Hematopoietic multipotent progenitor cell treated with erythropoietin and hydrocortisone succinate and interleukin-3 and kit ligand, for 15 days (in vitro differentiated cells): ENCODE results near the gene NFE2L1.

ENCODE experiments used
- DNase-seq: peaks from one replicate; pipeline ENCODE4 v3.0.0-alpha.2; 2015; ENCODE audit warnings: low spot score

The NFE2L1 gene

DNA sequence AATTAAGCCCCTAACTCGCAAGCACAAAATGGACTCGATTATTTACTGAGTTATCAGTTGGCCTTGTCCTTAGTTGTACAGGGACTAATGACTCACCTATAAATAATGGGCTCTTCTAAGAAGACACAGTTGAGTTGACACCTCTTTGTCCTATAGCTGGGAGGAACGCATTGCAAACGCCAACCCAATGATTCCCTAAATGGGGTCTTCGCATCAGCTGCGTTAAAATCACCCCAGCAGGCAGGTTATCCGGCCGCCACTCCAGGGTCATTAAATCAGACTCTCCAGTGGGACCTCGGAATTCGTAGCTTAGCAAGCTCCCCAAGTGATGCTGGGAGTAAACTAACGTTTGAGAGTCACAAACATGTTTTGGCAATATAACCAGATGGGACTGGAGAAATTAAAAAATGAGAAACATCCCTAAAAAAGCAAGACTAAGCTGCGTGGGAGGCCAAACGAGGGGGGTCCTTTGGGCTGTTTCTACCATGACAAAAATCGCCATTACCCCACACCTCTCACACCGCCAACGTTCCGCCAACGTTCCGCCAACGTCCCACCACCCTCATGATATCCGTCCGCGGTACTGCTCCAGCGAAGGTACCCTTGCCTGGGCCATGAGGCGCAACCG, 932 bp upstream of the NFE2L1 start:
- DNase-seq = peak; percentile 22

DNA sequence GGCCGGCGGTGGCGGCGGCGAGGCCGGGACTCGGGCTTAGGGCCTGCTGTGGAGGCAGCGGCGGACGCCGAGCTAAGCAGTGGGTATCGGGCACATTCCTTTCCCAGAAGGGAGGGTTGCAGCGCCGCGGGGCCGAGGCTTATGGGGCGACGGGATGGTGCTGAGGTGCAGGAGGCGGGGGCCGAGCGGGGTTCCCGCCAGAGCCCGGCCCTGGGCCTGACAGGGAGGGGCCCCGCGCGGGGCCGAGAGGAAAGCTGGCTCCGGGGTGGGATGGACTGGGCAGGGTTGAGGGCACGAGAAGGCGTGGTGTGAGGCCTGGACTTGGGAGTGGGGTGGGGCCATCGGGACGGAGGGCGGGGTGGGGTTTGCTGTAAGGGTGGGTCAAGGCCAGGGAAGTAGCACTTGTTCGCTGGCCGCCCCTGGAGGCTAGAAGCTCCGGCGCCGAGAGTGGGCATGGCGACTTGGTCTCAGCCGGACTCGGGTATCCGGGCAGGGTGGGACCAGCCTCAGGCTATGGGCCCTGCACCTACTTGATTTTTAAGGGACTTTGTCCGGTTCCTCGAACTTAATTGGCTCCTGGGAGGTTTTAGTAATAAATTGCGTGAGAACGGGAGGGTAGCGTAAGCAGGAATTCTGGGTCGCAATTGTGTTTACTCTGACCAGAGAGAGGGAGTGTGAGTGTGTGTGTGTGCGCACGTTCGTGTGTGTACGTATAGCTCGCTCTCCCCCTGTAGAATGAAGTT, 396 bp downstream of the NFE2L1 start:
- DNase-seq = peak; percentile 59

- no peak for DNase-seq
Measured at GRCh38 chr17:48051283-48051682, 3.1 kb downstream of the NFE2L1 start.

GRCh38 chr17:48051706-48052486, 3.7 kb downstream of the NFE2L1 start:
- DNase-seq = peak; percentile 32

DNA sequence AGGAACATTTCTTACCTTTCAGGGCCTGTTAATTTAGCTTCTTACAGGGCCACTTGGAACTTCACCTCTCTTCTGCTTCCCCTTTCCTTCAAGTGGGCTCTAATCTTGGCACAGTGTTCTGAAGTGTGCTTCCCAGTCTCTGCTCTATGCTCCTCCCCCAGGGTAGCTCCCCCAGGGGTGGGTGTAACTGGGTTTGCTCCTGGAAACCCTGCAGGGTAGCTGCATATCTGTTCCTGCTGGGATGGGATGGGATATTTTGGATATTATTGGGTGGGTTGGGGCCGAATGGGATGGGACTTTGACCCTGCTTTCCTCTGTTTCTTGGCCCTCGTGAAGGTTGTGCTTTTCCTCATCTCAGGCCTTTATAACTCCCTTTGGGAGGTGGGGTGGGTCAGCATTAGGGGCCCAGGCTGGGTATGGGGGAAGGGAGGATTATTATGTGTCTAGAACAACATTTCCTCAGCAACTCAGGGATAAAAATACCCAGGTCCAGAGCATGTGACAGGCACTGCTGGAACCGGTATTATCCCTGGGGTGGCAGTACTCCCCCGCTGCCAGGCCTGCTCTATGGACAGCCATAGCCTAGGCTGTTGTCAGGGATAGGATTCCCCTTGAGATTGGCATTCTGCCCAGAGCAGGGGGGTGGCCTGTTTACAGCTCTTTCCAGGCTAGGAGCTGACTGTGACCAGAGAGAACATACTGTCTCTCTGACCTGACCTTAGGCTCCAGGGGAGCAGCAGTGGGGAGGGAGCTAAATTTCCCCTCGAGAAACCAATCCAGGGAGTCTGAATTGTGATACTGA, 5.0 kb downstream of the NFE2L1 start:
- DNase-seq = no peak

- DNase-seq = no peak
Measured at GRCh38 chr17:48053758-48054237, 5.6 kb downstream of the NFE2L1 start.

- DNase-seq = no peak
Measured at GRCh38 chr17:48054238-48055185, 6.4 kb downstream of the NFE2L1 start.

DNA sequence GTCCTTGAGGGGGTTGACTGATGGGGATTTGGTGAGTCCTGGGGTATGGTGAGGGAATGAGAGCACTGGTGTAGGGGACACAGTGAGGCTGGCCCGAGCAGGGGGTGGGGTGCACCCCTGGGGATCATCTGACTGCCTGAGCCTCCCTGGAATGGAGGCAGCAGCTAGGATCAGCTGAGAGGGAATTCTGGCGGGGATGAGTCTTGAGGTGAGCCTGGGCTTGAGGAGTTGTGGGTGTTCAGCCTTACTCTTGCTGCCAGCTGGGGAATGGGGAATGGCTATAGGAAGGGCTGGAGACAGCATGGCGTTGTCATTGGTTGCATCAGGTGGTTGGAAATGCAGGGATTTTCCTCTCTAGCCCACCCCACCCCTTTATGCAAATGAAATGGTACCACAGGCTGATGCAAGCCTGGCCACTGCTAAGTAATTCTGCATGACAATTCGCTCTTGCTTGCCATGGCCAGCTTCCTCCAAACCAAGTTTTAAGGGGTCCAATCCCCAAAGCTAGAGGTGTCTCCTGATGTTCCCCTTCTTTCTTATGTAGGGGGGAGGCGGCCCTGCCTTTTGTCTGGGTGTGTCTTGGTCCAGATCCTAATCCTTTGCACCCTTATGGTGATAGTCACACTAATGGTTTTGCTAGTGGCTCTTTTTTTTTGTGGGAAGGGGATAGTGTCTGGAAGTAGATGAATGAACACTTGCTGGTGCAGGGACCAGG, 7.5 kb downstream of the NFE2L1 start:
- peak; percentile 29 for DNase-seq

- no peak for DNase-seq
Measured at GRCh38 chr17:48056246-48056745, 8.1 kb downstream of the NFE2L1 start.

GRCh38 chr17:48056879-48057278, 8.7 kb downstream of the NFE2L1 start:
- DNase-seq = no peak

DNA sequence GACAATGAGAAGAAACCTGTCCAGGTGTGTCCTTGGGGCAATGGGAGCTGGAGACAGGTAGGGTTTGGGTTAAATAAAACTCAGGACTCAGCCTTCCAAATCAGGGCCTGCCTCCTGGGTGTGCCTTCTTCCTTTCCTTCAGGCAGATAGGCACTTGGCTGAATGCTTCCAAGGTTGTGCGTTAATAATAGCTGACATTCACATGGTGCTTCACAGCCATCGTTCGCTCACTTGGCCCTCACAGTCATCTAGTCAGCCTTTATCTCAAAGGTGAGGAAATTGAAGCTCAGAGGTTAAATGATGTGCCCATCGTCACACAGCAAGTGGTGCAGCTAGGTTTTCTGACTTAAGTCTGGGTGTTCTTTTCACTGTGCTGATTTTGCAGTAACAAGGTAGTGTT, 9.5 kb downstream of the NFE2L1 start:
- no peak for DNase-seq

- DNase-seq = no peak
Measured at GRCh38 chr17:48058393-48059124, 10.4 kb downstream of the NFE2L1 start.

- DNase-seq = no peak
Measured at GRCh38 chr17:48059125-48059668, 11.0 kb downstream of the NFE2L1 start.

DNA sequence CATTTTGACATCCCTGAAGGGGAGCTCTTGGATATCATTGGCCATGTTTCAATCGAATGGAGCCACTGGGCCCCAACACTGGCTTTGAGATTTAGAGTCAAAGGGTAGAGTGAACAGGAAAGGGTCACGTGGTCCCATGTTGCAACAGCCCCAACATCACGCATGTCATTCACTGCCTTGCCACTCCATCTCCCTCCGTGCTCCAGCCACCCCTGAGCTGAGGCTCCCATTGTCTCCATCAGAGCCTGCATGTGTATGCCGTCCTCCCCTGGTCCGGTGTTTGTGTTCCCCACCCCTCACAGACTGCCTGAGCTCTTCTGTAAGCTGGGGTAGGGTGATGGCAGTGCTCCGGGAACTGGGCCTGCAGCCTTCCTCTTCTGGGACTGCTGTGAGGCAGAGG, 12.1 kb downstream of the NFE2L1 start:
- no peak for DNase-seq

GRCh38 chr17:48062273-48062672, 14.1 kb downstream of the NFE2L1 start:
- DNase-seq = no peak

- no peak for DNase-seq
Measured at GRCh38 chr17:48064638-48065037, 16.5 kb downstream of the NFE2L1 start.

DNA sequence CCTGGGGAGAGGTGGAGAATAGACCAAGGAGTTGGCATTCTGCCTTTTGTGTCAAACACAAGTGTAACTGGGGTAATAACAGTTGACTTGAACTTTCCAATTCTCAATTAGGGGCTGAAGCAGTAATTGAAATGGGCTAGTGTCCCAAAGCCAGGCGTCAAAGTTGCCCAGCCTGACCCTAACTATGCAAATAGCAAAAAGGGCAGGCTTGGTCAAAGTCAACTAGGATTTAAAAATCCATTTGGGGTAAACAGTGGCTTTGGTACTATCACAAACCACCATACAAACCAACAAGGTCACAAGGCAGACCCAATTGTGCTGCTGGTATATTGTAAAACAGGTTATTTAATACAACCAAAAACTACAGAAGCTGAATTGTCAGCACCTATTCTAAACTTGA, 18.0 kb downstream of the NFE2L1 start:
- DNase-seq = no peak

DNA sequence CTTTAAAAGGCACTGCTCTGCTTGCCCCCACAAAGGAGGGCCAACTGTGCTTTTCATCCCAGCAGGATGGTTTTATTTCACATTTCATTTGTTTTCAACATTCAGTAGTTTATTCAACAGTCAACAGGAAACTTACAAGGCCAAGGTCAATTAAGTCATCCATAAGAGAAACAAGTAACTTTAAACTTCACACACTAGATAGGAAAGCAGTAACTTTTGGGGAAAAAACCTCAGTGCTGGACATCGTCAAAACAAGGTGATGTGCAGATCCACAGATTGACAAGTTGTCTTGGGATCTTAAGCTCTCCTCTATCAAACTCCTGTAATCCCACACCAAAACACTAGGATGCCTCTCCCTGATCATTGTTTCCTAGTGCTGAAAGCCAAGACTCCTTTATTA, 18.5 kb downstream of the NFE2L1 start:
- no peak for DNase-seq

DNA sequence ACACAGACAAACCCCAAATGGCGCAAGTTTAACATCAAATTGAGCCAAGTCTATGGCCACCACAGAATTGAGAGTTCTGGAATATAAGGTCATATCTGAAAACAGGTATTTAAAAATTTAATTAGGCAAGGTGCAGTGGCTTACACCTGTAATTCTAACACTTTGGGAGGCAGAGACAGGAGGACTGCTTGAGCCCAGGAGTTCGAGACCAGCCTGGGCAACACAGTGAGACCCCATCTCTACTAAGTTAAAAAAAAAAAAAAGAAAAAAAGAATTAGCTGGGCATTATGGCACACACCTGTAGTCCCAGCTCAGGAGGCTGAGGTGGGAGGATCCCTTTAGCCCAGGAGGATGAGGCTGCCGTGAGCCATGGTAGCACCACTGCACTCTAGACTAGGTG, 19.1 kb downstream of the NFE2L1 start:
- DNase-seq = no peak
